Aorta (tissue), 5 donors: ENCODE results near the gene FECH. TPM values are rescaled to one million over a fixed set of nuclear protein-coding genes. Genes with fewer than 3 reads are reported as not detected.
"Not testable (repeated sequence)": the region's sequence is repeated elsewhere in the genome, so short reads cannot be mapped to it uniquely, and the experiment has no call there.

ENCODE experiments used
- ATAC-seq: fragments of 200-7000 bp; cut with Tn5 transposase; one replicate; pipeline ENCODE4 v1.9.1; 2022; ENCODE audit warnings: moderate library complexity; ENCODE audit not compliant: low FRiP score
- DNase-seq, 2 donors: peaks; one replicate each; pipeline ENCODE4 v3.0.0-alpha.2; 2020
- H3K27ac ChIP-seq, 2 donors: one replicate each; pipeline ENCODE4 v1.5.1; 2013; ENCODE audit warnings: low read length in 2 of 2, mild to moderate bottlenecking in 2 of 2, moderate library complexity in 2 of 2, control low read depth in 1 of 2, inconsistent platforms in 1 of 2, low read depth in 1 of 2
- H3K27me3 ChIP-seq, 2 donors: one replicate each; pipeline ENCODE4 v1.6.1; 2013; ENCODE audit warnings: control low read depth in 1 of 2, low read length in 1 of 2, mild to moderate bottlenecking in 1 of 2, moderate library complexity in 1 of 2; ENCODE audit not compliant: insufficient read depth in 2 of 2, control insufficient read depth in 1 of 2
- H3K36me3 ChIP-seq, 2 donors: one replicate each; pipeline ENCODE4 v1.6.1; 2013; ENCODE audit warnings: control low read depth in 1 of 2, low read length in 1 of 2, mild to moderate bottlenecking in 1 of 2; ENCODE audit not compliant: insufficient read depth in 2 of 2, control insufficient read depth in 1 of 2
- H3K4me1 ChIP-seq, 2 donors: one replicate each; pipeline ENCODE4 v1.6.1; 2013; ENCODE audit warnings: low read length in 2 of 2, control low read depth in 1 of 2, mild to moderate bottlenecking in 1 of 2, moderate library complexity in 1 of 2; ENCODE audit not compliant: insufficient read depth in 2 of 2, control insufficient read depth in 1 of 2
- H3K4me3 ChIP-seq, 2 donors: one replicate each; pipeline ENCODE4 v1.5.1; 2013; ENCODE audit warnings: low read length in 2 of 2, control low read depth in 1 of 2, mild to moderate bottlenecking in 1 of 2
- H3K9me3 ChIP-seq: one replicate; pipeline ENCODE4 v1.6.1; 2013; ENCODE audit warnings: mild to moderate bottlenecking, low read length; ENCODE audit not compliant: control insufficient read depth
- WGBS, 2 donors: extraction: QIAGEN DNeasy Blood & Tissue Kit; methylation state at CpG; one replicate each; pipeline ENCODE4 v1.1.7; 2013; 5-methylcytosine and 5-hydroxymethylcytosine counted together
- intact Hi-C, 2 donors: fragments of 100-400 bp; cut with DNase I; formaldehyde crosslinking; loops; one replicate each; pipeline versions ENCODE4 v1.14.2 to v1.15.0; 2022
- polyA plus RNA-seq, 2 donors: library from polyadenylated mRNA; stranded (reverse); fragments of 200-250 nt; gene quantifications; one replicate each; pipeline ENCODE4 v1.2.3, GENCODE V29; 2013
- total RNA-seq, 2 donors: library from RNA; stranded (reverse); fragmentation: NEBNext Ultra II Directional; extraction: Animal tissue kit (Norgen Biotek cat#: 25700); gene quantifications; one replicate each; pipeline ENCODE4 v1.2.1, GENCODE V29; 2021
- donor health status: healthy with polysubstance abuse.
- donor health status: Bipolar disorder and iron deficiency.
- donor health status: DM: no; HTN: no; CAD: no.
- donor health status: DM: no; HTN: no; CAD: no.
- donor health status: DM: yes; HTN: yes; CAD: no.

The FECH gene
- total and polyA plus RNA-seq, 4 donors, result 11.7 to 21.9 (median 13.6) TPM

GRCh38 chr18:57624988-57625387, 38.5 kb upstream of the FECH start:
- Histone ChIP-seq H3K36me3 (no peaks in the 10 kb centered on the region), H3K27ac (no peak overlapping the region), H3K4me1 (no peaks in the 10 kb centered on the region), H3K4me3 (no peak overlapping the region), H3K27me3 (no peaks in the 10 kb centered on the region), H3K9me3 (no peaks in the 10 kb centered on the region)
- WGBS, 2 donors, result 79 to 82% methylated on average over 4 of the region's 4 CpGs
- intact Hi-C loops, result loop anchor here (5.0 to 10.0 kb wide), 3 partner anchors 177 to 497 kb away; partner anchors contain the start of genes NEDD4L (in 2 of the 2) and ATP8B1 (in 1 of the 2)
- DNase-seq (no peak), ATAC-seq (no peak)

GRCh38 chr18:57621246-57621604, 34.7 kb upstream of the FECH start:
- intact Hi-C loops, result loop anchor here (5.0 to 10.0 kb wide), 2 partner anchors 181 to 424 kb away; partner anchors contain the start of genes NEDD4L (in 2 of the 2) and ATP8B1 (in 1 of the 2)
- Histone ChIP-seq H3K4me1 (no peaks in the 10 kb centered on the region), H3K9me3 (no peaks in the 10 kb centered on the region), H3K4me3 (peak overlapping the region; percentile 88 to 90), H3K36me3 (no peaks in the 10 kb centered on the region), H3K27me3 (no peaks in the 10 kb centered on the region), H3K27ac (peak overlapping the region in 1 of 2 donors; percentile 82)
- WGBS, 2 donors, result 0% methylated on average over 17 to 20 of the region's 20 CpGs
- DNase-seq (no peak), ATAC-seq (peak; percentile 38)

- 95 to 96% methylated on average over 3 of the region's 3 CpGs for WGBS, 2 donors
- intact Hi-C loops, result loop anchor here (5.0 to 10.0 kb wide), 2 partner anchors 182 to 425 kb away; partner anchors contain the start of genes NEDD4L (in 2 of the 2) and ATP8B1 (in 1 of the 2)
- Histone ChIP-seq H3K4me3 (no peak overlapping the region), H3K27ac (no peak overlapping the region), H3K36me3 (peaks cover 0 to 1% of the 10 kb centered on the region in 2 donors), H3K9me3 (no peaks in the 10 kb centered on the region), H3K4me1 (no peaks in the 10 kb centered on the region), H3K27me3 (no peaks in the 10 kb centered on the region)
- DNase-seq (no peak), ATAC-seq (no peak)
Measured at GRCh38 chr18:57619876-57620275, 33.4 kb upstream of the FECH start.

- ATAC-seq (no peak), DNase-seq (no peak)
- Histone ChIP-seq H3K27ac (no peak overlapping the region), H3K4me3 (no peak overlapping the region), H3K27me3 (no peaks in the 10 kb centered on the region), H3K4me1 (no peaks in the 10 kb centered on the region), H3K9me3 (no peaks in the 10 kb centered on the region), H3K36me3 (peaks cover 0 to 3% of the 10 kb centered on the region in 2 donors)
- intact Hi-C loops, result no loop called here
- WGBS, 2 donors, result 83 to 85% methylated on average over 3 of the region's 3 CpGs
Measured at GRCh38 chr18:57618910-57619309, 32.4 kb upstream of the FECH start.

- WGBS, 2 donors, result 76 to 80% methylated on average over 1 of the region's 1 CpG
- ATAC-seq (no peak), DNase-seq (no peak)
- no peaks in the 10 kb centered on the region for H3K4me1 ChIP-seq
- no peak overlapping the region for H3K27ac ChIP-seq
- H3K4me3 ChIP-seq, result no peak overlapping the region
- no peaks in the 10 kb centered on the region for H3K27me3 ChIP-seq
- peaks cover 6 to 13% of the 10 kb centered on the region in 2 donors for H3K36me3 ChIP-seq
- intact Hi-C loops, result no loop called here
- H3K9me3 ChIP-seq, result no peaks in the 10 kb centered on the region
Measured at GRCh38 chr18:57603871-57604270, 17.4 kb upstream of the FECH start.

- ATAC-seq (no peak), DNase-seq (no peak)
- Histone ChIP-seq H3K4me3 (no peak overlapping the region), H3K9me3 (no peaks in the 10 kb centered on the region), H3K4me1 (no peaks in the 10 kb centered on the region), H3K27ac (no peak overlapping the region), H3K27me3 (no peaks in the 10 kb centered on the region), H3K36me3 (peaks cover 0 to 2% of the 10 kb centered on the region in 2 donors)
- intact Hi-C loops, result no loop called here
Measured at GRCh38 chr18:57595347-57595746, 8.8 kb upstream of the FECH start.

GRCh38 chr18:57592716-57593115, 6.2 kb upstream of the FECH start:
- intact Hi-C loops, H3K27me3 ChIP-seq, DNase-seq, H3K9me3 ChIP-seq, H3K4me1 ChIP-seq, H3K27ac ChIP-seq, H3K36me3 ChIP-seq, H3K4me3 ChIP-seq, ATAC-seq: not testable (repeated sequence)
- 91 to 100% methylated on average over 4 of the region's 4 CpGs for WGBS, 2 donors

GRCh38 chr18:57589161-57589560, 2.7 kb upstream of the FECH start:
- Histone ChIP-seq H3K4me1 (no peaks in the 10 kb centered on the region), H3K36me3 (no peaks in the 10 kb centered on the region), H3K27ac (no peak overlapping the region), H3K4me3 (no peak overlapping the region), H3K27me3 (no peaks in the 10 kb centered on the region), H3K9me3 (no peaks in the 10 kb centered on the region)
- DNase-seq, result no peak
- intact Hi-C loops, result no loop called here
- WGBS, 2 donors, result 84 to 89% methylated on average over 2 of the region's 2 CpGs
- ATAC-seq, result no peak

- H3K4me3 ChIP-seq, result peak overlapping the region in 1 of 2 donors; percentile 93
- no peaks in the 10 kb centered on the region for H3K4me1 ChIP-seq
- H3K9me3 ChIP-seq, result no peaks in the 10 kb centered on the region
- H3K36me3 ChIP-seq, result no peaks in the 10 kb centered on the region
- peak overlapping the region in 1 of 2 donors; percentile 79 for H3K27ac ChIP-seq
- 80 to 81% methylated on average over 12 of the region's 12 CpGs for WGBS, 2 donors
- DNase-seq (no peak), ATAC-seq (no peak)
- intact Hi-C loops, result no loop called here
- H3K27me3 ChIP-seq, result no peaks in the 10 kb centered on the region
Measured at GRCh38 chr18:57587098-57587661, 678 bp upstream of the FECH start.
